ENCODE measurements around the gene TPRG1.

- TF ChIP-seq CTCF (optimal IDR thresholded peaks at IDR 0.05 in 1 of 3, IDR thresholded peaks at IDR 0.05 in 1 of 3, conservative IDR thresholded peaks at IDR 0.05 in 1 of 3; ENCODE audit: extremely low read depth in 1 of 3, insufficient read depth in 2 of 3, low read length in 3 of 3) (no peak), EZH2 (IDR thresholded peaks at IDR 0.05; ENCODE audit: low read length) (no peak)
Measured at GRCh38 chr3:189331002-189331418, 159.2 kb downstream of the TPRG1 start.
